Neural cell (in vitro differentiated cells): ENCODE data around the gene AK5.

Source experiments
- EP300 ChIP-seq: fragments of 450-650 bp; conservative IDR thresholded peaks from 2 replicates; pipeline ENCODE4 v1.6.1; 2014; ENCODE audit warnings: antibody characterized with exemption, mild to moderate bottlenecking, moderate library complexity; ENCODE audit not compliant: poor library complexity, severe bottlenecking
- EZH2 ChIP-seq: fragments of 200-600, 300-800 bp; shearing (Covaris generic), sonication (generic); IDR thresholded peaks from 2 replicates; pipeline ENCODE4 v1.6.1; 2014; ENCODE audit warnings: antibody characterized with exemption, low read length, borderline replicate concordance, mild to moderate bottlenecking; ENCODE audit not compliant: insufficient read depth, poor library complexity, severe bottlenecking
- SMC3 ChIP-seq: fragments of 450-650 bp; conservative IDR thresholded peaks from 2 replicates; pipeline ENCODE4 v1.6.1; 2014; ENCODE audit warnings: antibody characterized with exemption, mild to moderate bottlenecking, moderate library complexity; ENCODE audit not compliant: poor library complexity
- TAF1 ChIP-seq: IDR thresholded peaks from 2 replicates; pipeline ENCODE4 v1.6.1; 2012; ENCODE audit warnings: low read depth
- TF ChIP-seq, protein P1 (sequence below): fragments of 450-650 bp; IDR thresholded peaks from 2 replicates; pipeline ENCODE4 v1.5.1; 2014; ENCODE audit warnings: antibody characterized with exemption, mild to moderate bottlenecking, moderate library complexity; ENCODE audit not compliant: poor library complexity, severe bottlenecking

DNA sequence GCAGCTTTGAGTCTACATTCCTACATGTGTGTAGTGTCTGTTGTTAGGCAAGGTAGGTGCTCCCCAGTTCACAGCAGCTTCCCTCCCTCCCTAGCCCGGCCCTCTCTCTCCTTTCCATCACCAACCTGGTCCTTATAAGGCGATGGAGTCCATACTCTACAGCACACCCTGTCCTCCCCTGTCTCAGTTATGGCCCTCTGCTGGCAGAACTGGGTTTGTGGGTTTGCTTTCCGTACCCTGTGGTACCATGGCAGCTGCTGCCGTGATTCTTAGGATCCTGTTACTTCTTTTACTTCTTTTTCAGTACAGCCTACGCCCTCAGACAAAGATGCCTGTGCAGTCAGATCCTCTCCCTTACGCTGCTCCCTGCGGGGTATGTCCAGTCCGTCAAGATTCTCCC lies 31.7 kb downstream of the AK5 start:
- TF ChIP-seq, protein P1, sequence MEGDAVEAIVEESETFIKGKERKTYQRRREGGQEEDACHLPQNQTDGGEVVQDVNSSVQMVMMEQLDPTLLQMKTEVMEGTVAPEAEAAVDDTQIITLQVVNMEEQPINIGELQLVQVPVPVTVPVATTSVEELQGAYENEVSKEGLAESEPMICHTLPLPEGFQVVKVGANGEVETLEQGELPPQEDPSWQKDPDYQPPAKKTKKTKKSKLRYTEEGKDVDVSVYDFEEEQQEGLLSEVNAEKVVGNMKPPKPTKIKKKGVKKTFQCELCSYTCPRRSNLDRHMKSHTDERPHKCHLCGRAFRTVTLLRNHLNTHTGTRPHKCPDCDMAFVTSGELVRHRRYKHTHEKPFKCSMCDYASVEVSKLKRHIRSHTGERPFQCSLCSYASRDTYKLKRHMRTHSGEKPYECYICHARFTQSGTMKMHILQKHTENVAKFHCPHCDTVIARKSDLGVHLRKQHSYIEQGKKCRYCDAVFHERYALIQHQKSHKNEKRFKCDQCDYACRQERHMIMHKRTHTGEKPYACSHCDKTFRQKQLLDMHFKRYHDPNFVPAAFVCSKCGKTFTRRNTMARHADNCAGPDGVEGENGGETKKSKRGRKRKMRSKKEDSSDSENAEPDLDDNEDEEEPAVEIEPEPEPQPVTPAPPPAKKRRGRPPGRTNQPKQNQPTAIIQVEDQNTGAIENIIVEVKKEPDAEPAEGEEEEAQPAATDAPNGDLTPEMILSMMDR, result no peak
- no peak for TF ChIP-seq EZH2
- TF ChIP-seq SMC3, result no peak
- TF ChIP-seq TAF1, result no peak
- no peak for TF ChIP-seq EP300
